HG02571 (cell line): ENCODE results near the gene ZFAND3.
"Not testable (repeated sequence)": the region's sequence is repeated elsewhere in the genome, so short reads cannot be mapped to it uniquely, and the experiment has no call there.

ENCODE experiments used
- ATAC-seq: cut with Tn5 transposase; IDR thresholded peaks from one replicate; pipeline ENCODE4 v1.9.1; 2021; ENCODE audit warnings: mild to moderate bottlenecking, moderate library complexity; ENCODE audit not compliant: unreplicated experiment

Gene ZFAND3

GRCh38 chr6:37990762-37991525 lies 171.4 kb downstream of the ZFAND3 start:
- ATAC-seq, result no peak

- ATAC-seq, result no peak
Observed at GRCh38 chr6:37992749-37993148, 173.2 kb downstream of the ZFAND3 start.

- ATAC-seq, result not testable (repeated sequence)
Observed at GRCh38 chr6:37993194-37993593, 173.7 kb downstream of the ZFAND3 start.

GRCh38 chr6:37993596-37993995 lies 174.1 kb downstream of the ZFAND3 start:
- no peak for ATAC-seq

GRCh38 chr6:37994223-37994622 lies 174.7 kb downstream of the ZFAND3 start:
- ATAC-seq, result no peak

GRCh38 chr6:37998366-37998765 lies 178.8 kb downstream of the ZFAND3 start:
- no peak for ATAC-seq

- no peak for ATAC-seq
Observed at GRCh38 chr6:38001386-38001785, 181.9 kb downstream of the ZFAND3 start.

- ATAC-seq, result no peak
Observed at GRCh38 chr6:38004908-38005307, 185.4 kb downstream of the ZFAND3 start.

- no peak for ATAC-seq
Observed at GRCh38 chr6:38011937-38012336, 192.4 kb downstream of the ZFAND3 start.

GRCh38 chr6:38012573-38012972 lies 193.0 kb downstream of the ZFAND3 start:
- ATAC-seq, result no peak

- ATAC-seq, result no peak
Observed at GRCh38 chr6:38015341-38015740, 195.8 kb downstream of the ZFAND3 start.

- no peak for ATAC-seq
Observed at GRCh38 chr6:38016824-38017223, 197.3 kb downstream of the ZFAND3 start.

- ATAC-seq, result no peak
Observed at GRCh38 chr6:38018755-38019165, 199.2 kb downstream of the ZFAND3 start.

- ATAC-seq, result no peak
Observed at GRCh38 chr6:38020593-38020992, 201.1 kb downstream of the ZFAND3 start.

- ATAC-seq, result no peak
Observed at GRCh38 chr6:38021029-38021428, 201.5 kb downstream of the ZFAND3 start.

- no peak for ATAC-seq
Observed at GRCh38 chr6:38021571-38021970, 202.0 kb downstream of the ZFAND3 start.

GRCh38 chr6:38022688-38023087 lies 203.2 kb downstream of the ZFAND3 start:
- ATAC-seq, result no peak

- no peak for ATAC-seq
Observed at GRCh38 chr6:38024908-38025307, 205.4 kb downstream of the ZFAND3 start.

GRCh38 chr6:38025451-38025850 lies 205.9 kb downstream of the ZFAND3 start:
- no peak for ATAC-seq

GRCh38 chr6:38027685-38028373 lies 208.3 kb downstream of the ZFAND3 start:
- ATAC-seq, result no peak

GRCh38 chr6:38030380-38030779 lies 210.9 kb downstream of the ZFAND3 start:
- ATAC-seq, result no peak

- ATAC-seq, result no peak
Observed at GRCh38 chr6:38032797-38033196, 213.3 kb downstream of the ZFAND3 start.
